A673 (cell line): Measurements from ENCODE around the gene AGTR1.

Experiments
- CTCF ChIP-seq: fragments of 300-800, 200-600 bp; sonication (generic); conservative IDR thresholded peaks from 2 replicates; pipeline ENCODE4 v1.5.1; 2017; ENCODE audit warnings: low read depth, mild to moderate bottlenecking, antibody characterized with exemption, low read length, moderate library complexity, mixed read lengths
- EZH2 ChIP-seq: fragments of 200-600 bp; sonication (generic); IDR thresholded peaks from 2 replicates; pipeline ENCODE4 v1.6.1; 2017; ENCODE audit warnings: borderline replicate concordance, low read depth, mild to moderate bottlenecking, mixed read lengths, antibody characterized with exemption, low read length; ENCODE audit not compliant: poor library complexity, severe bottlenecking

- TF ChIP-seq CTCF = no peak
- TF ChIP-seq EZH2 = no peak
Observed at GRCh38 chr3:148710665-148711064, 13.0 kb downstream of the AGTR1 start.
